NOMO-1 treated with dmso at 0.1 percent for 144 hours (cell line): ENCODE data around the gene CNTRL.

Experiments
- DNase-seq: peaks from one replicate; lab custom pipeline; 2025; ENCODE audit not compliant: unreplicated experiment; lab: John Stamatoyannopoulos, UW

Gene CNTRL

DNA sequence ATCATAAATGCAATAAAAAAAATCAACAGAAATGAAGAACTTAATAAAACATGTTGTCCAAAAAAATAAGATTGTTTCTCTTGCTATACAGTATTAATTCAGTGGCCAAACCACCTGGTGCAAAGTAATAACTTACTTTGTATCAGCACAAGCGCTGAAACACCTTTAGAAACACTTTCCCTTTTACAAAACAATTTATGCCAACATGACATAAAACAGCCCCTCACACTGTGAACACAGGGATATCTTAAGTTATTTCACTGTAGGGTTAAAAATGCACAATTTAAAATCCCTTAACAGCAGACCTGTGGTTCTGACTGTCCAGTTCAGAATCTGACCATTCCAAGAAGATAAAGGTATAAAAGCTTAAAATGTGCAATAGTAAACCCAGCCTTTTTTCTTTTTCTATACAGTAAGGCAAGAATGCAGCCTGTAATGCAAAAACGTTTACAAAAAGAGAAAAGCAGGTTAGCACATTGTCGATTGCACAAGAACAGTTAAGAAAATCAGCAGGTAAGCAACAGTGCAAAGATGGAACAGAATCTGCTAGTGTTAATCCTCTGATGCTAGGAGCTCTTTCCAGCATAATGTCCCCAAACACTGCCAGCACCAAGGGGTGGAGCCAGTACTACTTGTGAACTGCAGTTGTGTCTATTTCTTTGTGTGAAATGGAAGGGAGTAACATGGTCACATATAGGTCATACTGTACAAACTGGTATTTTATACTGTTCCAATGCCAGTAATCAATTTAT is 105.4 kb downstream of the CNTRL start:
- no peak for DNase-seq

DNA sequence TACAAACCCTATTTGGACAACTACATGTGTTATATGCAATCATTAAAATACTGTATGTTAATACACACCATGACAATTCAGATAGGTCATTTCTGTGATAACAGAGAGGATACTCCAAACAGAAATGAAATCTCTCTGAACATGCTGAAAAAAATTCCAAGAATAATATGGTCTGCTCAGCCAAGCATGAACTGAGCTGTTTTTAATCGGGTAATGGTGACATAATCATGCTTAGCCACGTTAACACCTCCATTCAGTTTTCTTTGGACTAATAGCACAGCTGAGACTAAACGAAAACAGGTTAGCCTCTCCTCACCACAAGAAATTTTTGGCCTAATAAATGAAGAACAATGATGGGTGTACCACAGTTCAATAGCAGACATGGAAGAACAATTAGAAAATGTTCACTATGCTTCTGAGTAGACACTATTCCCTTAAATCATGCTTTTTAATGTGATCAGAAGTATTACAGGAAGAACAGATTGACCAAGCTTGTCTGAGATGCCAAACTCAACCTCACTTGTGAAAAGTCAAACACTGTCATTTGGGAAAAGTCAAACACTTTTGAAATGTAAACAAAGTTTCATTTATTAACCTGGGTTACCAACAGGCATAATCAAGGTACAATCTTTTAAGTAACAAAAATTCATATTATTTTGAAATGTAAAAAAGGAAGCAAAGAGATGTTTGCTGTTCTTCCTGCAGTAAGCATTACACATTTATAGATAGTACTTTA is 107.5 kb downstream of the CNTRL start:
- DNase-seq, result no peak

- no peak for DNase-seq
Measured at GRCh38 chr9:121182989-121183388, 108.2 kb downstream of the CNTRL start.

DNA sequence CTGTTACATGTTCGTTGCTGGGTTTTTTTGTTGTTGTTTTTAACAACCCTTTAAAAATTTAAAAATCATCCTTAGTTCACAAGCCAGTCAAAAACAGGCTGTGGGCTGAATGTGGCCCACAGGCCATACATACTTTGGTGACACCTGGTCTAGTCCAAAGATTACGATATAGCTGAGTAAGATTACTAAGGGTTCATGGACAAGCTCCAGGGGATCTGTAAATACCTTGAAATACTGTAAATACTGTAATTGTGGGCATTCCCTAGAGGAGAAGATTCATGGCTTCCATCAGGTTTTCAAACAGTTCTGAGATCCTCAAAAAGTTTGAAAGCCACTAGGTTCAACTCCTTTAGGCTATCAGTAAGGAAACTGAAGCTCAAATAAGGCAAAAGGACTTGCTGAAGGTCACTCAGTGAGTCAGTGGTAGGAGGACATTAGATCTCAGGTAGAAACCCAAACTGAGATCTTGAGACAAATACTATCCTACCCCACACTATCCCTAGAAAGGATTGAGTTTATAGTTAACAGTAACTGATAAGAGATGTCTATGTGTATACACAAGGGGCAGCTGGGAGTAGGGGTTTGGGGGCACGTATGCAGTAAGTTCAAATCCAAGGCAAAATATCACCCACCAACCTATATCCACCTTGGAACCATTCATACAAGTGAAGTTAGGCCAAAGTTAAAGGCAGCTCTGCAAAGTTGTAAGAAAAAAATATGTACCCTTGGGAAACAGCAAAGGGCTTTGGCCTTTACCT is 109.1 kb downstream of the CNTRL start:
- no peak for DNase-seq

GRCh38 chr9:121184463-121184862 is 109.7 kb downstream of the CNTRL start:
- DNase-seq, result no peak

DNA sequence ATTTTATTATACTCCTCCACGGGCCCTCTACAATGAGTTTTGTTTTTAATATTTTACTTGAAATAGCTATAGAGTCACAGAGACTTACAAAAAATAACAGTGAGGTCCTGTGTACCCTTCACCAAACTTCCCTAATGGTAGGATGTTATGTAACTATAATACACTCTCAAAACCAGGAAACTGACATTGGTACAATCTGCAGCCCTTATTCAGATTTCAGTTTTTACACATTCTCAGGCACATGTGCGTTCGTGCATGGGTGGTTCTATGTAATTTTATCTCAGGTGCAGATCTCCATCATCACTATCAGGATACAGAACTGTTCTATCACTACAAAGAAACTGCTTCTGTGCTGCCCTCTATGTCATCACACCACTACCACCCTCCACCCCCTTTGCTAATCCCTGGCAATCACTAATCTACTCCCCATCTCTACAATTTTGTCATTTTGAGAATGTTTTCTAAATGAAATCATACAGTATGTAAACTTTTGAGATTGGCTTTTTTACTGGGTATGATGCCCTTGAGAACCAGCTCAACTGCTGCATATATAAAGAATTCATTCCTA is 110.5 kb downstream of the CNTRL start:
- DNase-seq, result no peak

- no peak for DNase-seq
Measured at GRCh38 chr9:121185774-121186403, 111.1 kb downstream of the CNTRL start.

DNA sequence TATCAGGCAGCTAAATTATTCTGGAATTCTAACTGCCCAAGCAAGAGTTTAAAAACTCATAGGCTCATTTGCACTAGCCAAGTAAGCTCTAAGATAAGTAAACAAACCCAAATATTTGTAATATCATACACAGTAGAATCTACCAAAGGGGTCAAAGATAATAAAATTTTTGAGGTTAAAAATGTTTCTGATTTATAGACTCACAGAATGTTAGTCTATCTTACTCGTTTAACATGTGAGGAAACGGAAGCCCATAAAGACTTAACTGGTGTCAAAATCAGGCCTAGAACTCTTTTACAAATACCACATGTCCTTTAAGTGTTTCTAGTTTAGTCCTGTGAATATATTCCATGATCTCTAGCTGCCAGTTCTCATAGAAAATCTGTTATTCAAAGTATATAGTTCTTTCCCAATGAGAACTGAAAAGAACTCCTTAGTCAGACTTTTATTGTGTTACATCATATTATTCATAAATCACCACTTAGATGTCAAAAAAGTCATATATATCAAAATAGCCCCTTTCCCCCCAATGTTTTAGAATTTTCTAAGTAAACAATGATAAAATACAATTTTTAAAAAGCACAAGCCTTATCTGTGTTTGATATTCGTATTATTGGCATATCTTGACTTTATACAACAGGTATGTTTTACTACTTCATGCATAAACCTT is 113.0 kb downstream of the CNTRL start:
- no peak for DNase-seq

DNA sequence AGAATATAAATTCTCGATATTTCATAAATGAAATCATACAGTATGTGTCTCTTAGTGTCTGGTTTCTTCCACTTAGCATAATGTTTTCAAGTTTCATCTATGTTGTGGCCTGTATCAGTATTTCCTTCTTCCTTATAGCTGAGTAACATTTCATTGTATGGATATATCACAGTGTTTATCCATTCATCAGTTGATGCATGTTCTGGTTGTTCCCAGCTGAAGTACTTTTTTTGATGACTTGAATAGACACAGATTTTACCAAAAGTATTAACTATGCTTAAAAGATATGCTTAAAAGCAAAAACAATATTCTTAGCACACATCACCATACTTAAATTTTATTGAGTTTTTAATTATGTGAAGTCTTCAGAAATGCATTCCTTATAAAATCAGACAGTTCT is 114.3 kb downstream of the CNTRL start:
- DNase-seq, result no peak

GRCh38 chr9:121189660-121190059 is 114.9 kb downstream of the CNTRL start:
- DNase-seq, result no peak

GRCh38 chr9:121191235-121191634 is 116.5 kb downstream of the CNTRL start:
- DNase-seq, result no peak

GRCh38 chr9:121192518-121192917 is 117.8 kb downstream of the CNTRL start:
- DNase-seq, result no peak

GRCh38 chr9:121192959-121193640 is 118.3 kb downstream of the CNTRL start:
- DNase-seq, result no peak

- DNase-seq, result no peak
Measured at GRCh38 chr9:121194730-121195129, 120.0 kb downstream of the CNTRL start.

DNA sequence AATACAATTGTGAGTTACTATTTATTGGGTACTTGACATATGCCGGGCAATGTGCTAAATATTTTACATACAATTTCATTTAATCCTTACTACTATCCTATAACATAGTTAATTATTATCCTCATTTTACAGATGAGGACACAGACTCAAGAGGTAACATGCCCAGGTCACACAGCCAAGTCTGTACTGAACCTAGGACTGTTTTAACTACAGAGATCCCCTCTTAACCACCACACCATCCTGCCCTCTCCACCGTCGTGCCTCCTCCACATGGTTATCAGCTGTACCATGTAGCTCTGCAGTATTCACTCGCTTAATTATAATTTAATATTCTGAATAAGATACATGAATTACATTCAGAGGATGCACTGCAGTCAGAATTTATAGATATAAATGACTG is 121.6 kb downstream of the CNTRL start:
- no peak for DNase-seq

- no peak for DNase-seq
Measured at GRCh38 chr9:121197132-121197531, 122.4 kb downstream of the CNTRL start.

DNA sequence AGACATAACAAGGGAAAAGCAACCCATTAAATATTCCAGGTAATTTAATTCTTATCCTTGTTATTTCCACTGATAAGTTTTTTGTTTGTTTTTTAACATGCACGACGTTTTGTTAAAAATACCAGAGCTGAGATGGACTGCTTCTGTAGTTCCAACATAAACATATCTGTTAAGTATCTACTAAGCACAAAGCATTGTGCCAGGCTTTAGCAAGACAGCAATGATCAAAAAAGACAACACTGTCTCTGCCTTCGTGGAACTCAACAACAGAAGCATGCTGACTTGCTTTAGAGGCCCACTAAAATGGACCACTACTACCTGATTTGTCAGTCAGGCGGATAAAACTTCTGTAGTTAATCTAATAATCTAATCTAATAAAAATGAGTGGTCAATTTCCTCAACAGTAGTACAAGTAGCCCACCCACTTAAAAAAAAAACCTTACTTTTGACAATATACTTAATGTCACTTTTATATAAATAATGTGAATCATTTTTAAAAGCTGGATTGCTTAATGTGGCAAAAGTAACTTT is 123.8 kb downstream of the CNTRL start:
- DNase-seq, result no peak

DNA sequence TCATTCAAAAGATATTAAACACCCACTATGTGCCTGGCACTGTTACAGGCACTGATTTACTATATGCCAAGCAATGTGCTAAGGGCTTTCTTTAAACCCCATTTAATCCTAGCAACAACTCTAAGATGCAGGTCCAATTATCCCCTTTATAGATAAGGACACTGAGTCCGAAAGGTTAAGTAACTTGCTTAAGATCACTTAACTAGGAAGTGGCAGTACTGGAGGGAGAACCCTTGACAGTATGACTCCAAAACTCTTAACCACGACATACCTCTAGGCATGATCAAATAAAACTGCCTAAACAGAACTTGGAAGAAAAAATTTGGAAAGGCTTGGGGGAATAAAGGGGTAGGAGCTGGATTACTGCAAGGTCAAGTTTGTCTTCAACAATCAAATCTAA is 125.2 kb downstream of the CNTRL start:
- DNase-seq, result no peak

GRCh38 chr9:121200356-121200755 is 125.6 kb downstream of the CNTRL start:
- no peak for DNase-seq
